GM08714 (cell line): ENCODE measurements around the gene ITGA2B.
"Not testable (repeated sequence)": the region's sequence is repeated elsewhere in the genome, so short reads cannot be mapped to it uniquely, and the experiment has no call there.

Experiments
- H3K4me3 ChIP-seq: fragments of 200-500 bp; sonication (Bioruptor generic); 2 replicates; pipeline ENCODE4 v1.5.1; 2014; ENCODE audit warnings: mild to moderate bottlenecking, low read length, inconsistent platforms
- ZNF274 ChIP-seq: IDR thresholded peaks from 2 replicates; pipeline ENCODE4 v1.6.1; 2012; ENCODE audit warnings: mild to moderate bottlenecking, low read depth, low read length

Gene ITGA2B

GRCh38 chr17:44367231-44367979 lies 22.0 kb downstream of the ITGA2B start:
- TF ChIP-seq ZNF274: no peak
- no peak overlapping the region for H3K4me3 ChIP-seq

DNA sequence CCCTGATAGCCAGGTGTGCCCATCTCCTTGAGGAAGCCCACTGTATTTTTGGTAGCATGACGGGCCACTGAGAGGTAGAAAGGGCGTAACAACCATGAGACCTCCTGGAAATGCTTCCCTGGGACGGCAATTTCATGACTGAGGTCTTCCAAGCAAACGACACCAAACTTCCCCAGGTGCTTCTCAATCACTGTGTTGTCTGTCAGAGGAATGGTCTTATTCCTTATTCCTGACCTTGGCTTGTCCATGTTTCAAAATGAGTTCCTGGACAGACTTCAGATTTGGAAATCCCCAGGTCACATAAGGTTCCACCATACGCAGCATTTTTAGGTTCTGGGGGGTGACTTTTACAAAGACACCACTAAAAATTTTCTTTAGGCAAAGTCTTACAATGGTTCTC lies 24.4 kb downstream of the ITGA2B start:
- not testable (repeated sequence) for H3K4me3 ChIP-seq

- H3K4me3 ChIP-seq: peak within 1 kb of the TSS; percentile 71
- TF ChIP-seq ZNF274: no peak
Observed at GRCh38 chr17:44363613-44364159, 25.8 kb downstream of the ITGA2B start, which contains the start of gene FAM171A2. Gene FAM171A2, minus strand, starts transcription at chr17:44363853. Its CDS starts 139 bp downstream, at chr17:44363714.

DNA sequence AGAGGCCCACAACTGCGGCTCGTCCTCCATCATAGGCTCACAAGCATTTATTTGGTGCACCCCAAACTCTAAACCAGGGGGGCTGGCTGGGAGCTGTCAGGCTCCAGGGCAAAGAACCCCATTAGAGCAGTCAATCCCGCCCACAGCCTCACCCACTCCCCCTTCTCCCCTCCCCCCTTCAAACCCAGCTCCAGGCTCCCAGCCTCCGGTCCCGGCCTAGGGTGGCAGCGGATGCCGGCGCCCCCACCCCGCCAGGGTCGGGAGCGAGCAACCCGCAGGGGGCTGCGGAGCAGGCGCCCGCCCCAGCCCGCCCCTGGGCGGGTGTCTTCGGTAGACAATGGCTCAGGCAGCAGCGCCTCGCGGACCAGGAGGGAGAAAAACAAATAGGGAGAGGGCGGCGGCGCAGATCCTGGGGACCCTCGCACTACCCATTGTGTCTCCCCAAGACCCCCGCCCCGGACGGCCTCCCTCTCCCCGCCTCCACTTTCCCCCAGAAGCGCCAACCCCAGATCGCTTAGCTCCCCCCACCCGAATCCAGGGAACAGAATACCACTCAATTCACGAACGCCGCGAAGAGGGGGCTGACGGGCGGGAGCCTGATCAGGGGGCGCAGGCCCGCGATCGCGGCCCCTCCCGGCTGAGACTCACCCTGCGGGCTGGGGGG lies 26.4 kb downstream of the ITGA2B start:
- no peak for TF ChIP-seq ZNF274
- peak overlapping the region; percentile 71 for H3K4me3 ChIP-seq

DNA sequence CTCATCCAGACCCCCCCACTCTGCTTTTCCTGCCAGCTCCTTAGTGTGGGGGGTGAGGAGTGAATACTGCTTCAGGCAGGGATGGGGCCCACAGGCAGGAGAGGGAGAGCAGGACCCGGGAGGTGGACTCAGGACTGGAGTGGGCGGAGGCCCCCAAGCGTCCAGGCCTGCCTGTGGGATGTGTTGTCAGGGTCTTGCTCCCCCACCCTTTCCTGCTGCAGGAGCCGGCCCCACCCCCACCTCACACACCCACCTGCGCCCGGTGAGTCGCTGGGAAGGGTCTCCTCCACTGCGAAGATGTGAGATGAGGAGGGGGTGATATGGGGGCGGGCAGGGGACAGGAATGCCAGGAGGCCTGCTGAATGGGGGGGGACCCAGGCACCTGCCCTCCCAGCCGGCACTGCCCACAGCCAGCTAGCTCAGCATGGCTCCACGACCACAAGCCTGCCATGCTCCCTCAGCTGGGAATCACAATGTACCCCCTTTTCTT lies 26.9 kb downstream of the ITGA2B start:
- TF ChIP-seq ZNF274: no peak

DNA sequence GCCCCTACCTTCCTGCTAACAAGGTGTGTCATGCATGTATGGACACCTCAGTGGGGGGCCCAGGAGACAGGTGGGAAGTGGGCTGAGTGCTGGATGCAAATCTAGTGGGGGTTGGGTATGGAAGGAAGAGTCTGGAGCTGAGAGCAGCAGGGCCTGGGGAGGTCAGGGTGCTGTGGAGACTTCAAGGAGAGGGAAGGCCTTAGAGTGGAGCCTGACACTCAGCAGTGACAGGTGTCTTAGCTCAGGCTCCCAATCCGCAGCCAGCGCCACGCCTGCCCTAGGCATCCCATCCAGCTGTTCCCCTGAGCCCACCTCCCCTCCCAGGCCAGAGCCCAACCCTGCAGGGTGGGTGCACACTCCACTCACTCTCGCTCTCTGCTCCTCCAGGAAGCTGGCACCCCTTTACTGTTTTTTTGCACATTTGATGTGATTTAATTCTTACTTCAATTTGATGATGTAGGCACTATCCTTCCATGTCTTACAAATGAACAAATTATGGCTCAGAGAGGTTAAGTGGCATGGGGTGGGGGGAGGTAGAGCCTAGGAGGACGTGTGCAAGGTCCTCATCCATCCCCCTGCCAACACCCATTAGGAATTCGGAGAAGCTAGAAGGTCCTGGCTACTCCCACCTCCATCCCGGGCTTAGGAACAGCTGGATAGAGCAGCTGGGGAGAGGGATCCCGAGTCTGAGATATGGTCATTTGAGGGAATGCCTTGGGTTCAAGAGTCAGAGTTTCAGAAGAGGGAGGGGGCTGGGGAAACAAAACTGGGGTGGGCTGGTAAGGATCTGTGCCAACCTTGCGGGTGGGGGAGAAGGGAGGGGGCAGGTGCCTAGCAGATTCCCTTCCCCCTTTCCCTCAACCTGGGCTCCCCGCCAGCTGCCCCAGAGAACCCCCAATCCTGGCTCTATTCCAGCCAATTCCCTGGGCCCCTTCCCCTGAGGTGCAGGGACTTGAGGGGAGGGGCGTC lies 27.9 kb downstream of the ITGA2B start:
- no peak overlapping the region for H3K4me3 ChIP-seq
- no peak for TF ChIP-seq ZNF274

More for the DNA sequence above, 26.9 kb downstream of the ITGA2B start:
- no peak overlapping the region; the same call in 1 of the 2 replicates for H3K4me3 ChIP-seq

DNA sequence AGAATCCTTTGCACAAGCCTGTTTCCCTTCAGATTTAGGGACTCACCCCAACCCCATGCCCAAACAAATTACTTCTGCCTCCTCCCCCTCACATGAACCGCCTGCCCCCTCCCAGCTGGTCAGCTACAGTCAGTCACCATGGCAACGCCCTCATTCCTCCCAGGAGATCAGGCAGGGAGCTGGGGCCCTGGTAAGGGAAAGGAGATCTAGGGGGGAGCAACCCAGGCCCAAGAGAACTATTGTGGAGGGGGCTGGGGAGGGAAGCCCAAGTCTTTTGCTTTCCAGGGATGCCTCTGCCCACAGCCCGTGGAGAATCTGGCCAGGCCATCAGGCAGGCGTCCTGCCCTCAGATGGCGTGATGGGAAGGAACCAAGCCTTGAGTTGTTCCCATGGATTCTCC lies 28.6 kb downstream of the ITGA2B start:
- no peak overlapping the region for H3K4me3 ChIP-seq
- no peak for TF ChIP-seq ZNF274

DNA sequence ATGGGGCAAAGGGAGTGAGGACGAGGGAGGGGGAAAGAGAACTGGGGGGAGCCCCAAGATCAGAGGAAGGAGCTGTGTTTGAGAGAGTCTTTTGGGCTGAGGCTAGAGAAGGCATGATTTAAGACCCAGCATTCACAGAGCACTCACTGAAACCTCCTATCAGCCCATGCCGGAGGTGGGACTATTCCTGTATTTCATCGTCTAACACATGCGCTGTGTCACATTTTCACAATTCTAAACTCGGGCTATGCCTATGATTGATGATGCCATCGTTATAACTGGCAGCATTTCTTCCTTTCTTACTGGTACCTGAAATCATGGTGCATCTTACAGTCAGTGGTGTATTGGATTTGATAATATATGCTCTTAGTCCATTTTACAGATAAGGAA lies 29.3 kb downstream of the ITGA2B start:
- no peak for TF ChIP-seq ZNF274
- H3K4me3 ChIP-seq: no peak overlapping the region

GRCh38 chr17:44359458-44360143 lies 29.8 kb downstream of the ITGA2B start:
- no peak for TF ChIP-seq ZNF274
- H3K4me3 ChIP-seq: no peak overlapping the region

DNA sequence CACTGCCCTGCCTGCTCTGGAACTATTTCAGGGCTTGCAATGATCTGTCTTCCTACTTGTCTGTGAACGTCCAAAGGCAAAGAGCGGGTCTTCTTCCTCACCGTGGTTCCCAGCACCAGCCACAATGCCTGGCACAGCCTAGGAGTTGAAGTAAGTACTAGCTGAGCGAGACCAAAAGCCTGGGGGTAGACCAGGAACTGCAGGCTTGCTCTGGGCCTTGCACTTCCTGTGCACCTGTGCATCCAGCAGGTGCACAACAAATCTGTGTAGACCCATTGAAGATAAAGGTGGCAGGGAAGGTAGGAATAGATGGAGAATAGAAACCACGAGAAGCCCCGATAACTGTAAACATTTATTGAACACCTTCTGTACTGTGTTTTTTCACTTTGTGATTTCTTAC lies 30.4 kb downstream of the ITGA2B start:
- no peak overlapping the region for H3K4me3 ChIP-seq

GRCh38 chr17:44358066-44358465 lies 31.4 kb downstream of the ITGA2B start:
- H3K4me3 ChIP-seq: no peak overlapping the region
- no peak for TF ChIP-seq ZNF274

More for the DNA sequence above, 30.4 kb downstream of the ITGA2B start:
- TF ChIP-seq ZNF274: no peak

DNA sequence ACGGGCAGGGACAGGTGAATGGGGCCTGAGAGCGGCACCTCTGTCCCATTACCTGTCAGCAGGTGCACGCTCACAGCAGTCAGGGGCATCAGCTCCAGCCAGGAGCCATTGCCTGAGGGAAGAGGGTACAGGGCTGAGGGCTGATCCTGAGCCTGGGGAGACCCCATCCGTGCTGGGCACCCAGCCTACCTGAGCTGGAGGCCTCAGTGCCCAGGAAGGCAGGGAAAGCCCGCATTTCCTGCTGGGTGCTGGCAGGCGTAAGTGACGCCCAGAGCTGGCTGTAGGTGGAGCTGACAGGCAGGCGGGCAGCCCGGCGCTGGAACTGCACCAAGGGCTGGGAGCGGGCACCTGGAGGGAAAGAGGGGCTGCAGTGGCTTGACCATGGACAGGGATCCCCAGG lies 33.2 kb downstream of the ITGA2B start:
- no peak overlapping the region for H3K4me3 ChIP-seq
- no peak for TF ChIP-seq ZNF274

DNA sequence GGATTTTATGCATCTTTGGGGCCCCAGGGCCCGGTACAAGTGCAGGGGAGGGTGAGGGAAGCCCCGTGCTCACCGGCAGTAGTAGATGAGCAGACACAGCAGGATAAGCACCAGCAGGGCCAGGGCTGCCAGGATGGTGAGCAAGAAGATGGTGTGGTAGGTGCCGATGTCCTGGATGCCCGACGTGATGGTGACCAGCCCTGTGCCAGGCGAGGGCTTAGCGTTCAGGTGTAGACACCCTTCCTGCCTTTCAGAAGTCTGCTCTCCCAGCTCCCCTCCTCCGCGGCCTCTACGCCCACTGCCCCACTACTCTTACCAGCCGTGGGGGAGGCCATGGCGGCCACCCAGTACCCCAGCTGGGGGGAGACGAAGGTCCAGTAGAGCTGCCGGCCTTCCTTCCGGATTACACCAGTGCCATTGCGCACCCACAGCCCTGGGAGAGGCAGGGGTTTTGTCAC lies 33.8 kb downstream of the ITGA2B start:
- TF ChIP-seq ZNF274: no peak
- H3K4me3 ChIP-seq: no peak overlapping the region
